Measurements from ENCODE around the gene SLC8A3. TPM values are rescaled to one million over a fixed set of nuclear protein-coding genes. Genes with fewer than 3 reads are reported as not detected.

SLC8A3 gene
- total RNA-seq, 1 donor from 2014 or later: 0.05 TPM

DNA sequence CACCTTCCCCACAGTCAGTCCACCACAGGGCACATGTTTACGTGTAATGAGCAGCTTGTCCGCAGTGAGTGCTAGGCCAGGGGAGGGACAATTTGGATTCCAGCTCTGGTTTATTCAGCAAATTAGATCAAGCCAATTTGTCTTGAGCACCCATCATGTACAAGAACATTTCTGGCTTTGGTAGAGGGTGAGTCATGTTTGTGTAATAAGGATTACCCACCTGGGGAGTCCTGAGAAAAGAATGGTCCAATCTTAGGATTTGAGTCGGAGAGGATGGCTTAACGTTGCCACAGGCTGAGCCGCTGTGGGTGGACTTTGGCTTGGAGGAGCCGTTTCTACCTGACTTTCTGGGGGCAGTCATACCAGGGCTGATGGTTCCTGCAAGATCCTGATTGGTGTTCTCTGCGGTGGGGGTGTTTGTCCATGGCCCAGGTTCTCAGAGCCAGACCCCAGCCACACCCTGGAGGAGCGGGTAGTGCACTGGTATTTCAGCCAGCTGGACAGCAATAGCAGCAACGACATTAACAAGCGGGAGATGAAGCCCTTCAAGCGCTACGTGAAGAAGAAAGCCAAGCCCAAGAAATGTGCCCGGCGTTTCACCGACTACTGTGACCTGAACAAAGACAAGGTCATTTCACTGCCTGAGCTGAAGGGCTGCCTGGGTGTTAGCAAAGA lies 165.8 kb downstream of the SLC8A3 start:
- no peak overlapping the region for H3K4me3 ChIP-seq
- intact Hi-C loops (cut with micrococcal nuclease): no loop called here
- H3K9me3 ChIP-seq (replicated peaks): no peaks in the 10 kb centered on the region
- no peaks in the 10 kb centered on the region for H3K36me3 ChIP-seq
- peaks cover 4% of the 10 kb centered on the region for H3K4me1 ChIP-seq
- H3K27ac ChIP-seq (replicated peaks): no peak overlapping the region
- TF ChIP-seq, protein P1, sequence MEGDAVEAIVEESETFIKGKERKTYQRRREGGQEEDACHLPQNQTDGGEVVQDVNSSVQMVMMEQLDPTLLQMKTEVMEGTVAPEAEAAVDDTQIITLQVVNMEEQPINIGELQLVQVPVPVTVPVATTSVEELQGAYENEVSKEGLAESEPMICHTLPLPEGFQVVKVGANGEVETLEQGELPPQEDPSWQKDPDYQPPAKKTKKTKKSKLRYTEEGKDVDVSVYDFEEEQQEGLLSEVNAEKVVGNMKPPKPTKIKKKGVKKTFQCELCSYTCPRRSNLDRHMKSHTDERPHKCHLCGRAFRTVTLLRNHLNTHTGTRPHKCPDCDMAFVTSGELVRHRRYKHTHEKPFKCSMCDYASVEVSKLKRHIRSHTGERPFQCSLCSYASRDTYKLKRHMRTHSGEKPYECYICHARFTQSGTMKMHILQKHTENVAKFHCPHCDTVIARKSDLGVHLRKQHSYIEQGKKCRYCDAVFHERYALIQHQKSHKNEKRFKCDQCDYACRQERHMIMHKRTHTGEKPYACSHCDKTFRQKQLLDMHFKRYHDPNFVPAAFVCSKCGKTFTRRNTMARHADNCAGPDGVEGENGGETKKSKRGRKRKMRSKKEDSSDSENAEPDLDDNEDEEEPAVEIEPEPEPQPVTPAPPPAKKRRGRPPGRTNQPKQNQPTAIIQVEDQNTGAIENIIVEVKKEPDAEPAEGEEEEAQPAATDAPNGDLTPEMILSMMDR (IDR thresholded peaks at IDR 0.05; ENCODE audit: borderline replicate concordance): no peak
- no peak for DNase-seq
- peaks cover 10% of the 10 kb centered on the region for H3K27me3 ChIP-seq (ENCODE audit: low read depth)

DNA sequence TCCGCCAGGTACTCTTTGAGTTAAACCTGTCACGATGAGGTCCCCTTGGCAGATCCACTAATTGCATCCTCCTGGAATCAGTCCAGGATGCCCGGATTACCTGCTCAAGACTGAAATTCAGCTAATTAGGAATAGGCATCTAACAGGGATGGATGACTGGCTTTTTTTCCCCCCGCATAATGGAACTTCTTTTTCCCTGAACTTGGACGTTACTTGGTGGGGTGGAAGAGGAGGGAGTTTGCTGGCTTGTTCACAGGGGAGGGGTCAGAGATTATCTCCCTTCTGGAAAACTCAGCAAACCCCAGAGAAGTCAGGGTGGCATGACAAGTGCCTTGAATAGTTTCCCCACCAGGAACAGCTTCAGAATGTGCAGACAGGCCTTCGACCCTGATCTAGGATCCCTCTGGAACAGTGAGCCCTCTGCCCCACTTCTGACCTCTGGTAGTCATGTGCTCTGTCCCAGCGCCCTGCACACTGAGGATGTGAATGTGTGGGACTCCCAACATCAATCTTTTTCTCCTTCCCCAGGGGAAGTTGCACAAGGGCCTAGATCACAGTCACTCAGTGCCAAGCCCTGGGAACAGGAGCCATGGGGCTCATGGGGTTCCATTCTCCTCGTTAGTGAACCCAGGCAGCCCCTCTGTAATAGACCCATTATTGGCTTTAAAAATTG lies 167.1 kb downstream of the SLC8A3 start:
- Histone ChIP-seq H3K36me3 (no peaks in the 10 kb centered on the region), H3K27ac (replicated peaks) (no peak overlapping the region), H3K4me3 (no peak overlapping the region), H3K4me1 (peaks cover 4% of the 10 kb centered on the region), H3K9me3 (replicated peaks) (no peaks in the 10 kb centered on the region), H3K27me3 (ENCODE audit: low read depth) (peaks cover 9% of the 10 kb centered on the region)
- DNase-seq: no peak
- TF ChIP-seq, protein P1 (IDR thresholded peaks at IDR 0.05; ENCODE audit: borderline replicate concordance): no peak
- intact Hi-C loops (cut with micrococcal nuclease): no loop called here

DNA sequence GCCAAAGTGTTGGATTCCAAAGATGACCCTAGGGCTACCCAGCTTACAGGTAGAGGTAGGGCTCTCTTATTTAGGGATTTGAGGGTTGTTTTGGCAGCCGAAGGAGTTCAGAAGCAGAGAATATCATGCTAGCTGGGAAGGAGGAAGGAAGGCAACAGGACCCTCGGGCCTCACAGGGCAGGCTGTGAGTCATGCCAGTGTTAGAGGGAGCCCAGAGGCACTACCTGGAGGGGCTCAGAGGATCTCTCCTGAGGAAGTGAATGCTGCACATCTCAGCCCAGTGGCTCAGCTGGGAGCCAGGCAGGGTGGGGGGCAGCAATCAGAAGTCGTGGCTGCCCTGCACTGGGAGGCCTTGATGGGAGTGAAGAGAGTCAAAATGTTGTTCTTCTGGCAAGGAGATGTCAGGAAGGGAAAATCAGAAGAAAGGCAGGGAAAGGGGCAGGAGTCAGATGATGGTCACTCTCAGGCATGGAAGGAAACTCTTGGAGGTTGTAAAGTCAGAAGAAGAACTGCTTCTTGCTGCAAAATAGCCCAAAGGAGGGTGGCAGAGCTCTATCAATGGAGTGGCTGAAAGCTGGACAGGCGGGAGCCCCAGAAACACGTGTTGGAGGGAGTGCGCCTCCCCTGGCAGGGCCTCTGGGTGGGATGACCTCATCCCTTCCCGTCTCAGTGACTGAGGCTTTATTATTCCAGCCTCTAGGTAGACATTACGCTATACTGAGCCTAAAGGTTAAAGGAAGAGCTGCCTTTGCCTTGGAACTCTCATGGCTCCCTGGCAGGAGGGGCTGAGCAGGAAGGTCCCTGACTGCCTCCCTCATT lies 168.2 kb downstream of the SLC8A3 start:
- Histone ChIP-seq H3K9me3 (replicated peaks) (no peaks in the 10 kb centered on the region), H3K4me1 (peaks cover 4% of the 10 kb centered on the region), H3K27me3 (ENCODE audit: low read depth) (peaks cover 17% of the 10 kb centered on the region), H3K4me3 (no peak overlapping the region), H3K36me3 (no peaks in the 10 kb centered on the region), H3K27ac (replicated peaks) (no peak overlapping the region)
- intact Hi-C loops (cut with micrococcal nuclease): no loop called here
- TF ChIP-seq, protein P1 (IDR thresholded peaks at IDR 0.05; ENCODE audit: borderline replicate concordance): no peak
- DNase-seq: no peak

DNA sequence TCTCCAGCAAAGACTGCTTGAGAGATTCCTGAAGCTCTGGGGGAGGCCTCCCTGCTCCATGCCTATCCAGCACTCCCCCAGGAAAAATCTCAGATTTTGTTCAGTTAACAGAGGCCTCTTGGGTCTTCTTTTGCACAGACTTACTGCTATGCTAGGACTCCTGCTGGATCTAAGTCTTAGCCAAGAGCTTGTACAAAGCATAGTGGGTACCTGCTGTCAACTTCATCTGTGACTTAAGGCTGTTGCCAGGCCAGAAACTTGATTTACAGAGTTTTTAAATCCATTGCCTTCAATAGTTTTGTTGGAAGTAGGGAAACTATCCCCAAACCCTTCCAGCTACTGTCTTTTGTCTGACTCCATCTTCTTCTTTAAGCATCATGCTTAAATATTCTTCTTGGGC lies 169.1 kb downstream of the SLC8A3 start:
- Histone ChIP-seq H3K9me3 (replicated peaks) (no peaks in the 10 kb centered on the region), H3K27ac (replicated peaks) (no peak overlapping the region), H3K4me3 (no peak overlapping the region), H3K27me3 (ENCODE audit: low read depth) (peaks cover 26% of the 10 kb centered on the region), H3K36me3 (no peaks in the 10 kb centered on the region), H3K4me1 (peaks cover 4% of the 10 kb centered on the region)
- TF ChIP-seq, protein P1 (IDR thresholded peaks at IDR 0.05; ENCODE audit: borderline replicate concordance): no peak
- no peak for DNase-seq
- intact Hi-C loops (cut with micrococcal nuclease): no loop called here

DNA sequence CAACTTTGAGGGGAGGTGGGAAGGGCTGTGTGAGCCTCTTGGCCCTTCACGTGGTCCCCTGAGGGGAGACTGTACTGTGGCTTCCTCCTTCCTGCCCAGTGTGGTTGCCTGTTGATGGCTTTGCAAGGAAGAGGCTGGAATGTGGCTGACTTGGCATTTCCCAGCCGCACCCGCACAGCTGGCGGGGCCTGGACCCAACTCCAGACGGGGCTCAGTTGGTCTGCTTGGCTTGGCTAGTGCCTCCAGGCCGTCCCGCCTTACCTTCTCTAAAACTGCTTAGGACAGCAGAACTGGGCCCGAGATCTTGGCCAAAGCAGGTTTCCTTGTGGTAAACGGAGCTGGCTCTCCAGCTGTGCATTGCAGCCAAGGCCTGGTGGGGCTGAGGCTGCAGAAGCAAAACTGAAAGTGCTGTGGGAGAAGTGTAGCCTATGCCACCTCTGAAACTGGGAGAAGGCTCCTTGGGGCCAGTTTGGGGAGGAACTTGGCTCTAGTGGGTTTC lies 170.0 kb downstream of the SLC8A3 start:
- Histone ChIP-seq H3K27ac (replicated peaks) (peak overlapping the region; percentile 43), H3K4me1 (peaks cover 4% of the 10 kb centered on the region), H3K27me3 (ENCODE audit: low read depth) (peaks cover 35% of the 10 kb centered on the region), H3K9me3 (replicated peaks) (no peaks in the 10 kb centered on the region), H3K4me3 (peak overlapping the region; percentile 30), H3K36me3 (no peaks in the 10 kb centered on the region)
- intact Hi-C loops (cut with micrococcal nuclease): no loop called here
- DNase-seq: peak; percentile 22
- TF ChIP-seq, protein P1 (IDR thresholded peaks at IDR 0.05; ENCODE audit: borderline replicate concordance): no peak
